Activated CD4-positive, alpha-beta T cell treated with anti-CD3 and anti-CD28 coated beads for 4 hours (primary cell): ENCODE results near the gene CCR5AS.
"Not testable (repeated sequence)": the region's sequence is repeated elsewhere in the genome, so short reads cannot be mapped to it uniquely, and the experiment has no call there.

Source experiments
- DNase-seq, 2 donors: peaks; one replicate each; pipeline ENCODE4 v3.0.0-alpha.2; 2020

The CCR5AS gene

GRCh38 chr3:46353090-46353489 lies 53.8 kb downstream of the CCR5AS start:
- DNase-seq = no peak

GRCh38 chr3:46351646-46352045 lies 55.2 kb downstream of the CCR5AS start:
- DNase-seq = no peak

GRCh38 chr3:46350262-46350565 lies 56.7 kb downstream of the CCR5AS start:
- no peak for DNase-seq

DNA sequence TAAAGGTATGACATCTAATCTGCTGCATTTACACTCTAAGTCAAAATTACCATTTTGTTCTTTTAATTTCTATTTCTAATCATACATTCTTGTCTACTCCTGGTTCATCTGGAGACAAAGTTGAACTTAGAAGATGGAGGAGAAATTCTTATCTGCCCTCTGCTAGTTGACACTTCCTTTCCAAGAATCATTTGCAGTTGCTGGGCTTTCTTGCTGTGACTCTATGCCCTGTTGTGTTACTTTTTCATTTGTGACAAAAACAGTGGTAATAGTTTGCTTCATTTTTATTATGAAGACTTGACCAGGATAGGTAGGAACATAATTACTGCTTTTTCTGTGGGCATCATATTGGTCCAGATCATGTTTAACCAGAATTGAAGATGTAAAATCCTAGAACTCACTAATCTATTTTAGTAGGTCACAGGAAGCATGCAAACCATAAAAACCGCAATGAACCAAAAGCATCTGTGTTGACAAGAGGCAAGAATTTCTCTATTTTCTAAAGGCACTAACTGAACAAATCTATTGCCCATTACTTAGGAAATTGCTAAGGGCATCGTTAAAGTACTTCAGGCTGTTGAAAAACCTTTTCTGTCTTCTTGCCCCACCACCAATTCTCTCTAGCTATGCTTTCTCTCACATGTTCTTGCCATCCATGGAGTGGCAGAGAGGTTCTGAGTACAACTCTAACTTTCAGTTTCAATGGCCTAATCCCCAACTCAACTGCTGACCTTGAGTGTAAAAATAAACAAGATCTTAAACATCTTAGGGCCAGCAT lies 57.2 kb downstream of the CCR5AS start:
- DNase-seq = no peak

GRCh38 chr3:46348823-46349482 lies 57.9 kb downstream of the CCR5AS start:
- DNase-seq = no peak

DNA sequence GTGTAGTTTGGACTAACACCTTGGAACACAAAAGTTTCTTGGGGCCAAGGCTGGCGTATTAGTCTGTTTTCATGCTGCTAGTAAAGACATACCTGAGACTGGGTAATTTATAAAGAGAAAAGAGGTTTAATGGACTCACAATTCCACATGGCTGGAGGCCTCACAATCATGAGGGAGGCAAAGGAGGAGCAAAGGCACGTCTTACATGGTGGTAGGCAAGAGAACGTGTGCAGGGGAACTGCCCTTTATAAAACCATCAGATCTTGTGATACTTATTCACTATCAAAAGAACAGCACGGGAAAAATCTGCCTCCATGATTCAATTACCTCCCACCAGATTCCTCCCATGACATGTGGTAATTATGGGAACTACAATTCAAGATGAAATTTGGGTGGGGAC lies 62.4 kb downstream of the CCR5AS start:
- no peak for DNase-seq

GRCh38 chr3:46338840-46339239 lies 68.0 kb downstream of the CCR5AS start:
- no peak for DNase-seq

GRCh38 chr3:46337911-46338310 lies 69.0 kb downstream of the CCR5AS start:
- no peak for DNase-seq

- DNase-seq = no peak
Measured at GRCh38 chr3:46335541-46335940, 71.3 kb downstream of the CCR5AS start.

- no peak for DNase-seq
Measured at GRCh38 chr3:46334741-46335478, 72.0 kb downstream of the CCR5AS start.

DNA sequence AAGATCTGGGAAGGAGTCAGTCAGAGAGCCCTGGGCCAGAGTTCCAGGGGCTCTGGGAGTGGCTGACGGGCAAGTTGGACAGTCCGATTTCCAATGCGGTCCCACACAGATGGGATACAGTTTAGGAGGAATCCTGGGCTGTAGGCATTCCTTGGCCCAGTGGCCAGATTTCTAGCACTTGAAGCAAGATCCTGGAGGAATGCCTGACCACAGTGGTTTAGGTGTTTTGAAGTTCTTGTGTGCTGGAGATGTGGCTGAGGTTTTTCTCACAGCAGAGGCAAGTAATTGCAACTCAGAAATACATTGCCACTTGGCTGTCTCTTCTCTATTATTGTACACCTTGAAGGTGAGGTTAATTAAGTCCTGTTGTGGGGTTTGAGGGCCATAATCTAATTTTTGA lies 76.2 kb downstream of the CCR5AS start:
- not testable (repeated sequence) for DNase-seq

DNA sequence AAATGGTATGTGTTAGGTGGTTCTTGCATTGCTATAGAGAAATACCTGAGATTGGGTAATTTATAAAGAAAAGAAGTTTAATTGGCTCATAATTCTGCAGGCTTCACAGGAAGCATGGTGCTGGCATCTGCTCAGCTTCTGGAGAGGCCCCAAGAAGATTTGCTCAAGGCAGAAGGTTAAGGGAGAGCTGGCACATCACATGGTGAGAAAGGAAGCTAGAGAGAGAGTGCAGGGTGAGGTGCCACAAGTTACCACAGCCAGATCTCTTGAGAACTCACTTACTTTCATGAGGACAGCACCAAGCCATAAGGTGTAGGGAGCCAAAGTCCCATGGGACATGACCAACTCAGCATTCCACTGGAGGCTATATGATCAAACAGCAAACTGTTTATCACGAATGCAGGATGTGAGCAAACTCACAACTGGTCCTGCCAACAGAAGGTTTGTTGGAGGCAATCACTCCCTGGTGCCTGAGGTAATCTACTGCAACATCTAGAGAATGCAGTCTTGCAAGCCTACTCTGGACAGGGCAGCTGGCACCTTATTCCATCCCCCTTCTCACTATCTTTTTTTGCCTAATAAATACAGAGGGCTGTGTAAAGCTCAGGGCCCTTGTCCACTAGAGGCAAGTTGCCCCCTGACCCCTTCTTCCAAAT lies 81.1 kb downstream of the CCR5AS start:
- DNase-seq = no peak

GRCh38 chr3:46324036-46324435 lies 82.8 kb downstream of the CCR5AS start:
- DNase-seq = no peak

GRCh38 chr3:46321461-46322104 lies 85.3 kb downstream of the CCR5AS start:
- no peak for DNase-seq

GRCh38 chr3:46318207-46318927 lies 88.5 kb downstream of the CCR5AS start:
- no peak for DNase-seq

DNA sequence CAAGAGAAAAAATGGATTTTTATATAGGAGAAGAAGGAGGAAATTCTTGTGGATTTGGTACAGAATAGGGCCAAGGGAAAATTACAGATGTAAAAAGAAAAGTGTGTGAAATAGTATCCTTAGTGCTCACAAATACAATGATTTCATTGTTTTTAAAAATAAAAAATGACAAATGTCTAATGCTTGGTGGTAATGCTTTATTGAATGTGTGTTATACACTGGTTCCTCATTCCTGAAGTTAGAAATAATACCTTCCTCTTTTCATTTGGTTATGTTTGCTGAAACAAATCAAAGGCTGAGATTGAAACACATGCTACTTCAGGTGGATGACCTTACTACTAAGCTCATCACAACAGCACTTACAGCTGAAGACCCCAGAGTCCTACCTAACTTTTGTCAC lies 90.7 kb downstream of the CCR5AS start:
- no peak for DNase-seq

- DNase-seq = no peak
Measured at GRCh38 chr3:46314517-46314916, 92.3 kb downstream of the CCR5AS start.
